GM18526 (cell line): ENCODE measurements around the gene PIGO.
A peak's percentile ranks its signal among the peaks of the same experiment; 100 is the strongest.

Source experiments
- POLR2A ChIP-seq: IDR thresholded peaks from 3 replicates; pipeline ENCODE4 v1.6.1; 2011; ENCODE audit not compliant: insufficient read length; ENCODE audit errors: extremely low read depth

Gene PIGO

DNA sequence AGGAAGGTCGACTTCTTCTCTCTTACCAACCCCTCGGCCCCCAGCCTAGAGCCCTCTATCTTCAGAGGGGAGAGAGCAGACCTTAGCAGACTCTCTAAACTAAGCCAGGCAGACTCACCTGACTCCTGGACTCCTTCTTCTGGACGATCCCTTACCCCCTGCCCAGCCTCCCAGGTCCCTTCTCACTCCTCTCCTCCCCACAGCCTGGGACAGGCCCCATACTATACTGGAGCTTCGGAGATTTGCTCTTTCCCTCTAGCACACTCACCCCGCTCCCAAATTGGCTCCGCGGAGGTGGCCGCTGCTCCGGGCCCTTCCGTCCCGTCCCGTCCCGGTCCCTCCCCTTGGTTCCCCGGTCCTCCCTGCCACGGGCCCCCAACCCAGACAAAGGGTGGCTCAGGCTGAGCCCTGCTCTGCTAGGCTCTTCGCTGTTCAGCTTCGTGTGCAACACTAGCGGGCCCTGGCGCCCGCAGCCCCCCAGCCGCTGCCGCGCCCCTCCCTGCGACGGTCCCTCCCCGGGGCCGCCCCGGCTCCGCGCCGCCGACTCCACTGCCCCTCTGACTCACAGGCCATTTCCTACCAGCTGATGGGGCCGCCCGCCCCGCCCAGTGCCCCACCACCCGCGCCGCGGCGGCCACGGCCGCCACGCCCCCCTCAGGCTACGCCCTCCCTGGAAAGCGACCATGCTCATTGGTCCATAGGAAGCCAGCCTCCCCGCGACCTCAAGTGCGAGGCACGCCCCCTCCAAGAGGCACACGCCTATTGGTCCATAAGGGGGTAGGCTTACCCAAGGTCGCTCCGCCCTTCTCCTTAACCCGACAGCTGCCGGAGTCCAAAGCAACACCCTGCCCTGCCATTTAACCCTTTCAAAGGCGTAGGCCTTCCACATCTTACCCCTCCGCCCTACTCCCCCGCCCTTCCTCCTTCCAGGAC is 14.9 kb upstream of the PIGO start:
- TF ChIP-seq POLR2A = no peak

DNA sequence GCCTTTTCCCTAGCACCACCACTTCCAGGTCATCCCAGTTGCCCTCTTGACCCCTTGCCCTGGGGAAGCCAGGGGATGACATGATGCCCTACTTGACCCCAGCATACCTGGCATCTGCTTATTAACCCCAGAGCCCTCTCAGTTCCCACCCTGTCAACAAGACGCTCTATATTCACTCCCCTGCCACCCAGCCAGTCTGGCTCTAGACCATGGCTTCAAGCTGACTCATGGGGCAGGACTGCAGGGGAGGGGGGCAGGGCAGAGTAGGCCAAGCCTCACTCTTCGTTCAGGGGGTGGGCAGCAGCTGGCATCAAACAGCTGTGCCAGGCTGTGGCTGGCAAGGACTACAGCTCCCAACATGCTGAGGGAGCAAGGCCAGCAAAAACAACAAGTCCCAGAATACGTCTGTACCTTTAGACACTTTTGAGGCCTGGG is 14.0 kb upstream of the PIGO start:
- no peak for TF ChIP-seq POLR2A

DNA sequence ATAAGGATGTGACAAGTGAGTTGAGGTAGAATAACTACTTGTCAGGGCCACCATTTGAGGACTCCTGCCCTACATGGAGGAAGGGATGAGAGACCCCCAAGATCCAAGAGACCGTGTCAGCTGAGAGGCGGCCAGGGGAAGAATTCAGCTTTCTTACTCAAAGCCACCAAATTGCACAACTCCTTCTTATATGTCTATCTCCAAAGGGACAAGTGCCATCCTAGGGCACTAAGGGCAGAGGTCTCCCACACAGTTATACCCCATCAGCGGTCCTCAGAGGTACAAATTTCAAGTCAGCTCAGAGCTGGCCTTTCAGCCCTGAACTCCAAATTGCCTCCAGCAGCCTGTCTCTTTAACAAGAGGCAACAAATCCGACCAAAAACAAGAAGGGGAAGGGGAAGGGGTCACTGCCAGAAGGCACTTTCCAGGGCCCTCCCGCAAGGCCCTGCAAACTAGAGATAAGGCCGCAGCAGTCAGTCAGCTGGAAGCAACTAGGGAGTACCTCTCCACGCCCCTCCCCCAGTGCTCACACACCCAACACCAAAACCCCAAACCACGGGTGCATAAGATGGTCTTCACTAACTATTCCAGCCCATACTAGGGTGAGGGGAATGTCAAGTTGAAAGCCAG is 12.7 kb upstream of the PIGO start:
- no peak for TF ChIP-seq POLR2A

- no peak for TF ChIP-seq POLR2A
Observed at GRCh38 chr9:35108461-35108860, 12.1 kb upstream of the PIGO start.

GRCh38 chr9:35107297-35108290 is 11.2 kb upstream of the PIGO start:
- TF ChIP-seq POLR2A = no peak

GRCh38 chr9:35106343-35106730 is 9.9 kb upstream of the PIGO start:
- TF ChIP-seq POLR2A = no peak

GRCh38 chr9:35105571-35106342 is 9.4 kb upstream of the PIGO start:
- no peak for TF ChIP-seq POLR2A

- no peak for TF ChIP-seq POLR2A
Observed at GRCh38 chr9:35105126-35105525, 8.7 kb upstream of the PIGO start.

- no peak for TF ChIP-seq POLR2A
Observed at GRCh38 chr9:35104586-35104985, 8.2 kb upstream of the PIGO start.

GRCh38 chr9:35103660-35104191 is 7.3 kb upstream of the PIGO start:
- TF ChIP-seq POLR2A = no peak

GRCh38 chr9:35102769-35103659 is 6.6 kb upstream of the PIGO start, which contains the start of gene STOML2:
STOML2 (minus strand) TSS chr9:35103131; CDS start chr9:35103094, 37 bp downstream.
- peak; percentile 84 for TF ChIP-seq POLR2A

GRCh38 chr9:35102465-35102768 is 6.0 kb upstream of the PIGO start:
- TF ChIP-seq POLR2A = no peak

- TF ChIP-seq POLR2A = no peak
Observed at GRCh38 chr9:35097573-35097972, 1.2 kb upstream of the PIGO start.
